ENCODE results near the gene PTTG1. TPM values are rescaled to one million over a fixed set of nuclear protein-coding genes. Genes with fewer than 3 reads are reported as not detected.

The PTTG1 gene
- total and polyA plus RNA-seq, 2 of the 8 experiments (the other 6 are each of a cell fraction or from before 2014, with no cell fraction given), result 240 to 478 TPM

- Histone ChIP-seq H3K79me2 (ENCODE audit: control insufficient read depth in 1 of 2, insufficient read depth in 2 of 2, low read length in 2 of 2) (no peaks in the 10 kb centered on the region), H2AFZ (ENCODE audit: low read length) (no peak overlapping the region), H3K14ac (ENCODE audit: insufficient read length) (no peak overlapping the region), H3K23me2 (ENCODE audit: low read depth, low read length) (no peaks in the 10 kb centered on the region), H3K4me2 (ENCODE audit: insufficient read depth in 1 of 2, low read depth in 2 of 2, low read length in 2 of 2) (no peak overlapping the region), H2AK5ac (ENCODE audit: low read depth, low read length) (no peak overlapping the region), H2BK12ac (ENCODE audit: low read depth, low read length) (no peak overlapping the region), H2BK15ac (ENCODE audit: low read length) (no peak overlapping the region), H3K27me3 (replicated peaks in 1 of 4; ENCODE audit: control insufficient read depth in 3 of 4, extremely low read depth in 1 of 4, insufficient read depth in 3 of 4, low read length in 3 of 4) (no peaks in the 10 kb centered on the region), H2BK120ac (replicated peaks; ENCODE audit: low read depth, low read length) (no peak overlapping the region), H4K20me1 (replicated peaks in 1 of 2; ENCODE audit: control insufficient read depth in 1 of 2, insufficient read depth in 2 of 2, low read length in 2 of 2) (no peaks in the 10 kb centered on the region), H3K18ac (ENCODE audit: extremely low read depth, low read length) (no peak overlapping the region), H3K9me3 (ENCODE audit: insufficient read depth in 2 of 2, low read depth in 1 of 2, low read length in 1 of 2) (no peaks in the 10 kb centered on the region; a peak in 1 of 4 replicates), H3K4ac (replicated peaks; ENCODE audit: insufficient read length, low read depth, low read length) (no peak overlapping the region), H3K23ac (ENCODE audit: insufficient read length) (no peak overlapping the region), H3K27ac (ENCODE audit: low read depth, low read length) (no peak overlapping the region), H3K4me3 (ENCODE audit: extremely low read depth in 1 of 4, insufficient read depth in 2 of 4, low read depth in 3 of 4, low read length in 4 of 4) (no peak overlapping the region), H4K5ac (ENCODE audit: insufficient read length, low read depth, low read length) (no peak overlapping the region), H3K36me3 (ENCODE audit: control insufficient read depth in 2 of 4, insufficient read depth in 4 of 4, low read length in 3 of 4) (no peaks in the 10 kb centered on the region), H2BK20ac (ENCODE audit: low read length) (no peak overlapping the region), H2BK5ac (ENCODE audit: low read depth, low read length) (no peak overlapping the region), H3K4me1 (replicated peaks in 1 of 4; ENCODE audit: control insufficient read depth in 3 of 4, insufficient read depth in 4 of 4, low read length in 3 of 4) (peaks cover 0 to 6% (median 2%) of the 10 kb centered on the region in 4 experiments; a peak in 4 of 7 replicates), H4K91ac (replicated peaks; ENCODE audit: insufficient read length, low read length) (no peak overlapping the region), H3K9ac (replicated peaks in 1 of 4; ENCODE audit: extremely low read depth in 1 of 4, low read depth in 3 of 4, low read length in 3 of 4) (no peak overlapping the region), H4K8ac (ENCODE audit: extremely low read depth, insufficient read depth, low read length) (no peak overlapping the region), H3K56ac (replicated peaks; ENCODE audit: insufficient read length, low read depth, low read length) (no peak overlapping the region), H3K79me1 (ENCODE audit: low read depth, low read length) (no peaks in the 10 kb centered on the region)
- no peak for TF ChIP-seq SUZ12 (IDR thresholded peaks at IDR 0.05; ENCODE audit: low read length)
- TF ChIP-seq JUN (IDR thresholded peaks at IDR 0.05; ENCODE audit: low read depth, low read length), result no peak
- no peak for TF ChIP-seq POLR2AphosphoS5 (IDR thresholded peaks at IDR 0.05; ENCODE audit: low read depth, low read length)
- TF ChIP-seq TEAD4 (IDR thresholded peaks at IDR 0.05; ENCODE audit: low read depth, low read length), result no peak
- no peak for TF ChIP-seq SP4 (IDR thresholded peaks at IDR 0.05; ENCODE audit: low read length)
- TF ChIP-seq RFX5 (IDR thresholded peaks at IDR 0.05; ENCODE audit: borderline replicate concordance, low read depth, low read length), result no peak
- TF ChIP-seq, protein P1, sequence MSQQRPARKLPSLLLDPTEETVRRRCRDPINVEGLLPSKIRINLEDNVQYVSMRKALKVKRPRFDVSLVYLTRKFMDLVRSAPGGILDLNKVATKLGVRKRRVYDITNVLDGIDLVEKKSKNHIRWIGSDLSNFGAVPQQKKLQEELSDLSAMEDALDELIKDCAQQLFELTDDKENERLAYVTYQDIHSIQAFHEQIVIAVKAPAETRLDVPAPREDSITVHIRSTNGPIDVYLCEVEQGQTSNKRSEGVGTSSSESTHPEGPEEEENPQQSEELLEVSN (IDR thresholded peaks at IDR 0.05), result no peak
- no peak for TF ChIP-seq BACH1 (IDR thresholded peaks at IDR 0.05; ENCODE audit: low read length)
- no peak for TF ChIP-seq TAF1 (IDR thresholded peaks at IDR 0.05; ENCODE audit: low read depth, low read length)
- no peak for TF ChIP-seq KDM4A (IDR thresholded peaks at IDR 0.05; ENCODE audit: low read depth, low read length, severe bottlenecking)
- ChIA-PET POLR2A (ENCODE audit: partially characterized antibody) (no interaction called here), CTCF (ENCODE audit: partially characterized antibody) (interaction anchor here (0.8 to 0.9 kb wide), 2 partner anchors 44 kb away, joined by 3 to 5 read pairs; partner anchors contain the start of gene PTTG1)
- no peak for DNase-seq (ENCODE audit: low read depth in 1 of 2, low spot score in 2 of 2)
- FAIRE-seq, result no peak
- whole genome bisulfite sequencing, 2 experiments (ENCODE audit: extremely low coverage in 1 of 2, insufficient coverage in 1 of 2, insufficient read length in 1 of 2, insufficient replicate concordance in 2 of 2, low coverage in 1 of 2, low lambda C conversion rate in 2 of 2, missing lambda C conversion rate in 1 of 2), result 98% methylated on average over 5 of the region's 5 CpGs; no CpG with 5 or more reads in 1 of the 2 experiments
Measured at GRCh38 chr5:160466116-160466515, 44.5 kb downstream of the PTTG1 start.
